ENCODE measurements around the gene CECR2.

CECR2 gene

DNA sequence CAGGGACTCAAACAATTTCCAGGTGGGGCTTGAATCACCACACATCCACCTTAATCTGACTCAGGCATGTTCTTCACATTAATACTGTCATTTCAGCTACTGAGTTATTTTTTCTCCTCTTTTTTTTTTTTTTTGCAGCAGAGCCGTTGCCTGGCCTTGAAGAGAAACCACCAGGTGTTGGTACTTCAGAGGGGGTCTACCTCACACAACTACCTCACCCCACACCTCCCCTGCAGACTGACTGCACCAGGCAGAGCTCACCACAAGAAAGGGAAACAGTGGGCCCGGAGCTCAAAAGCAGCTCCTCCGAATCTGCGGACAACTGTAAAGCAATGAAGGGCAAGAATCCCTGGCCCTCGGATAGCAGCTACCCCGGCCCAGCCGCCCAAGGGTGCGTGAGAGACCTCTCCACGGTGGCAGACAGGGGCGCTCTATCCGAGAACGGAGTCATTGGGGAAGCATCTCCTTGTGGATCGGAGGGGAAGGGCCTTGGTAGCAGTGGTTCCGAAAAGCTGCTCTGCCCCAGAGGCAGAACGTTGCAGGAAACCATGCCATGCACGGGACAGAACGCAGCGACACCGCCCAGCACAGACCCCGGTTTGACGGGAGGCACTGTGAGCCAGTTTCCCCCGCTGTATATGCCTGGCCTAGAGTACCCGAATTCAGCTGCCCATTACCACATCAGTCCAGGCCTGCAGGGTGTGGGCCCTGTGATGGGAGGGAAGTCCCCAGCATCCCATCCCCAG lies 178.9 kb downstream of the CECR2 start:
- H3K4me3 ChIP-seq, result no peak overlapping the region
- no peaks in the 10 kb centered on the region for H3K27me3 ChIP-seq
- TF ChIP-seq, protein P1, sequence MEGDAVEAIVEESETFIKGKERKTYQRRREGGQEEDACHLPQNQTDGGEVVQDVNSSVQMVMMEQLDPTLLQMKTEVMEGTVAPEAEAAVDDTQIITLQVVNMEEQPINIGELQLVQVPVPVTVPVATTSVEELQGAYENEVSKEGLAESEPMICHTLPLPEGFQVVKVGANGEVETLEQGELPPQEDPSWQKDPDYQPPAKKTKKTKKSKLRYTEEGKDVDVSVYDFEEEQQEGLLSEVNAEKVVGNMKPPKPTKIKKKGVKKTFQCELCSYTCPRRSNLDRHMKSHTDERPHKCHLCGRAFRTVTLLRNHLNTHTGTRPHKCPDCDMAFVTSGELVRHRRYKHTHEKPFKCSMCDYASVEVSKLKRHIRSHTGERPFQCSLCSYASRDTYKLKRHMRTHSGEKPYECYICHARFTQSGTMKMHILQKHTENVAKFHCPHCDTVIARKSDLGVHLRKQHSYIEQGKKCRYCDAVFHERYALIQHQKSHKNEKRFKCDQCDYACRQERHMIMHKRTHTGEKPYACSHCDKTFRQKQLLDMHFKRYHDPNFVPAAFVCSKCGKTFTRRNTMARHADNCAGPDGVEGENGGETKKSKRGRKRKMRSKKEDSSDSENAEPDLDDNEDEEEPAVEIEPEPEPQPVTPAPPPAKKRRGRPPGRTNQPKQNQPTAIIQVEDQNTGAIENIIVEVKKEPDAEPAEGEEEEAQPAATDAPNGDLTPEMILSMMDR (IDR thresholded peaks at IDR 0.05), result no peak
- DNase-seq, result no peak
- H3K4me1 ChIP-seq, result no peaks in the 10 kb centered on the region
- no peaks in the 10 kb centered on the region for H3K36me3 ChIP-seq
- H3K9me3 ChIP-seq, result no peaks in the 10 kb centered on the region
- H3K27ac ChIP-seq, result no peak overlapping the region
- intact Hi-C loops (cut with DNase I; ENCODE audit: low total_unique reads), result no loop called here

DNA sequence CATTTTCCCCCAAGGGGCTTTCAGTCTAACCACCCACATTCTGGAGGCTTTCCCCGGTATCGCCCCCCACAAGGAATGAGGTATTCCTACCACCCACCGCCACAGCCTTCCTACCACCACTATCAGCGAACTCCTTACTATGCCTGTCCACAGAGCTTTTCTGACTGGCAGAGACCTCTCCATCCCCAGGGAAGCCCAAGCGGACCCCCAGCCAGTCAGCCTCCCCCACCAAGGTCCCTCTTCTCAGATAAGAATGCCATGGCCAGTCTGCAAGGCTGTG lies 179.4 kb downstream of the CECR2 start:
- TF ChIP-seq, protein P1 (IDR thresholded peaks at IDR 0.05), result no peak
- intact Hi-C loops (cut with DNase I; ENCODE audit: low total_unique reads), result no loop called here

DNA sequence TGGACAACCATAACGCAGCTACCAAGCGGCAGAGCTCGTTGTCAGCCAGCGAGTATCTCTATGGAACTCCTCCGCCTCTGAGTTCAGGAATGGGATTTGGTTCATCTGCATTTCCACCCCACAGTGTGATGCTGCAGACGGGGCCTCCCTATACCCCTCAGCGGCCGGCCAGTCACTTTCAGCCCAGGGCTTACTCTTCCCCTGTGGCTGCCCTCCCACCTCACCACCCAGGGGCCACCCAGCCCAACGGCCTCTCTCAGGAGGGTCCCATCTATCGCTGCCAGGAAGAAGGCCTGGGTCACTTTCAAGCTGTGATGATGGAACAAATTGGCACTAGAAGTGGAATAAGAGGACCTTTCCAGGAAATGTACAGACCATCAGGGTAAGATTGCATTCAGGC lies 179.9 kb downstream of the CECR2 start:
- DNase-seq, result no peak
- TF ChIP-seq, protein P1 (IDR thresholded peaks at IDR 0.05), result no peak
- no peaks in the 10 kb centered on the region for H3K36me3 ChIP-seq
- H3K27me3 ChIP-seq, result no peaks in the 10 kb centered on the region
- no peak overlapping the region for H3K4me3 ChIP-seq
- no peaks in the 10 kb centered on the region for H3K4me1 ChIP-seq
- no peaks in the 10 kb centered on the region for H3K9me3 ChIP-seq
- H3K27ac ChIP-seq, result no peak overlapping the region
- intact Hi-C loops (cut with DNase I; ENCODE audit: low total_unique reads), result no loop called here

More for the DNA sequence above, 179.4 kb downstream of the CECR2 start:
- Histone ChIP-seq H3K4me3 (no peak overlapping the region), H3K27me3 (no peaks in the 10 kb centered on the region), H3K4me1 (no peaks in the 10 kb centered on the region), H3K9me3 (no peaks in the 10 kb centered on the region), H3K27ac (no peak overlapping the region), H3K36me3 (no peaks in the 10 kb centered on the region)
- DNase-seq, result no peak

DNA sequence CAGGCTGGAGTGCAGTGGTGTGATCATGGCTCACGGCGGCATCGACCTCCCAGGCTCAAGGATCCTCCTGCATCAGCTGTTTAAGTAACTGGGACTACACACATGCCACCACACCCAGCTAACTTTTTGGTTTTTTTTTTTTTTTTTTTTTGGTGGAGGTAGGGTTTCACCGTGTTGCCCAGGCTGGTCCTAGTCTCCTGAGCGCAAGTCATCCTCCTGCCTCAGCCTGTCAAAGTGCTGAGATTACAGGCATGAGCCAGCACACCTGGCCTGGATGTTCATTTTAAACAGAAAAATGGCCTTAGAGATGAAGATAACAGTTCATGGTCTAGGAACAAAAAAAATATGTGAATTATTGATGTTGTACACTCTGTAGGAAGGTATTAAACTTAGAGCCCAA lies 180.4 kb downstream of the CECR2 start:
- Histone ChIP-seq H3K27me3 (no peaks in the 10 kb centered on the region), H3K4me1 (no peaks in the 10 kb centered on the region), H3K4me3 (no peak overlapping the region), H3K27ac (no peak overlapping the region), H3K9me3 (no peaks in the 10 kb centered on the region), H3K36me3 (no peaks in the 10 kb centered on the region)
- DNase-seq, result no peak
- TF ChIP-seq, protein P1 (IDR thresholded peaks at IDR 0.05), result no peak
- intact Hi-C loops (cut with DNase I; ENCODE audit: low total_unique reads), result loop anchor here (10.0 kb wide), 1 partner anchor 235 kb away; no protein-coding TSS in a partner anchor

DNA sequence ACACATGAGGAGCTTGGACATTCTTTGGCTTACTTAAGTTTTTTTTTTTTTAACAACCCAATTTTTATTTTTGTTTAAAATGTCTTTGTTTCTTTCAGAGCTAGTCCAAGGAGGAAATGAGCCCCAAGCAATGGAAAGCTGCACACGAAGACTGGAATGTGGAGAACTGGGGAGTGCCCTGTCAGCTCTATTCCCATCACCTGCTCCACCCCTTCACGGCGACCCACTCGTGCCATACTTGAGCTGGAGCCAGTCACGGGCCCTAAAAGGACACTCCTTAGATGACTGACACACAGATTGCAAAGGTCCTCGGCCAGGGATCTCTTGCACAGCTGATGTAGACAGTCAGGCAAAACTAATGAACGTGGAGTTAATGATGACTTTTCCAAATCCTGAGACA lies 183.5 kb downstream of the CECR2 start:
- Histone ChIP-seq H3K27ac (no peak overlapping the region), H3K4me3 (no peak overlapping the region), H3K4me1 (no peaks in the 10 kb centered on the region), H3K36me3 (no peaks in the 10 kb centered on the region), H3K9me3 (no peaks in the 10 kb centered on the region), H3K27me3 (no peaks in the 10 kb centered on the region)
- intact Hi-C loops (cut with DNase I; ENCODE audit: low total_unique reads), result loop anchor here (10.0 kb wide), 1 partner anchor 232 kb away; no protein-coding TSS in a partner anchor
- TF ChIP-seq, protein P1 (IDR thresholded peaks at IDR 0.05), result no peak
- DNase-seq, result no peak

Measured in tibial artery (tissue), 4 donors.